ENCODE measurements around the gene LSR.

LSR gene

GRCh38 chr19:35248310-35249145, at the start of gene LSR:
Gene LSR, plus strand, starts transcription at chr19:35249002. Its CDS starts 21 bp downstream, at chr19:35249023.
- DNase-seq (ENCODE audit: low read depth in 2 of 2): peak; percentile 49 to 52

DNA sequence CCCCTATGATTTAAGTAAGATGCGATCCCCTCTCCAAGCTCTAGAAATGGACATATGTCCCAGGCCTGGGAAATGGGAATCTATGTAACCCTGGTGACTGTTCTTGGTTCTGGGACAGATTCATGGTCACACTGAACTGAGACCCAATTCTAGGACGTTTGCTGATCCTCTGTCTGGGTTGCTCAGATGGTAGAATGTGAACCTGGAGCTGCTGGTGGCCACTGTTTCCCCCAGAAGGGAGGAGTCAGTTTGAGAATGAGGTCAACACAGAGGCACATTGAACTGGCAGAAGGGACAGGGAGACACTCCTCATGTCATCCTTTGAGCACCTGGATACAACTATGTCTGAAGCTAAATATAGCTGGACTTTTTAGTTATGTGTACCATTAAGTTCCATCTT, 49.3 kb upstream of the LSR start:
- no peak for DNase-seq (ENCODE audit: low read depth in 2 of 2)

DNA sequence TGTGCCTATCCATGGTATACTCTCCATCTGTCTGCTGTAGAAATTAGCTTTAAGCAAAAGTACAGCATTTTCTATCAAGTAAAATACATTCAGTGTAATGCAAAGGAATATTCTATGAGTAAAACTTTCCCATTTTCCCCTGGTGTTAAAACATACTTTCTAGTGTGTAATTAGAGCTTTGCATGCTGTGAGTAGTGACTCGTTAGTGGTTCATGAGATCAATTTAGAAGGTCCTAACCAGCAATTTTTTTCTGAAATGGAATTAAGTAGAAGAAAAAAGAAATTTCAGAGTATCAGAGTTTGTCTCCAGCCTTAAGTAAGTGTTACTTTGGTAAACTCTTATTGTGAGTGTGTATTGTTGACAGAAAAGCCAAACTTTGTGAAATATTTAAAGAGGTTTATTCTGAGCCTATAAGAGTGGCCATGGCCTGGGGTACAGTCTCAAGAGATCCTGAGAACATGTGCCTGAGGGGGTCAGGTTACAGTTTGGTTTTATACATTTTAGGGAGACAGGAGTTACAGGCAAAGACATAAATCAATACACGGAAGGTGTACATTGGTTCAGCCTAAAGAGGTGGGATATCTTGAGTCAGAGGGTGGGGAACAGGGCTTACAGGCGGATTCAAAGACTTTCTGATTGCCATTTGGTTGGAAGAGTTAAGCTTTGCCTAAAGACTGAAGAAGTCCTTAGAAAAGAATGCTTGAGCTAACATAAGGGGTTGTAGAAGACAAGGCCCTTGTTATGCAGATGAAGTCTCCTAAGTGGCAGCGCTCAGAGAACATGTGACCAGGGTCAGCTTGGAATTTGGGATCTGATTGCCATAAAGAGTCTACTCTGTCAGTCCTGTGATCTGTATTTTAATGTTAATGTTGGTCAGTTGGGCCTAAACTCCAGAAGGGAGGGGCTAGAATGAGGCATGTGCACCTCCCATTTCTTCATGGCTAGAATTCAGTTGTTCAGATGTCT, 45.8 kb upstream of the LSR start:
- DNase-seq (ENCODE audit: low read depth in 2 of 2): no peak

DNA sequence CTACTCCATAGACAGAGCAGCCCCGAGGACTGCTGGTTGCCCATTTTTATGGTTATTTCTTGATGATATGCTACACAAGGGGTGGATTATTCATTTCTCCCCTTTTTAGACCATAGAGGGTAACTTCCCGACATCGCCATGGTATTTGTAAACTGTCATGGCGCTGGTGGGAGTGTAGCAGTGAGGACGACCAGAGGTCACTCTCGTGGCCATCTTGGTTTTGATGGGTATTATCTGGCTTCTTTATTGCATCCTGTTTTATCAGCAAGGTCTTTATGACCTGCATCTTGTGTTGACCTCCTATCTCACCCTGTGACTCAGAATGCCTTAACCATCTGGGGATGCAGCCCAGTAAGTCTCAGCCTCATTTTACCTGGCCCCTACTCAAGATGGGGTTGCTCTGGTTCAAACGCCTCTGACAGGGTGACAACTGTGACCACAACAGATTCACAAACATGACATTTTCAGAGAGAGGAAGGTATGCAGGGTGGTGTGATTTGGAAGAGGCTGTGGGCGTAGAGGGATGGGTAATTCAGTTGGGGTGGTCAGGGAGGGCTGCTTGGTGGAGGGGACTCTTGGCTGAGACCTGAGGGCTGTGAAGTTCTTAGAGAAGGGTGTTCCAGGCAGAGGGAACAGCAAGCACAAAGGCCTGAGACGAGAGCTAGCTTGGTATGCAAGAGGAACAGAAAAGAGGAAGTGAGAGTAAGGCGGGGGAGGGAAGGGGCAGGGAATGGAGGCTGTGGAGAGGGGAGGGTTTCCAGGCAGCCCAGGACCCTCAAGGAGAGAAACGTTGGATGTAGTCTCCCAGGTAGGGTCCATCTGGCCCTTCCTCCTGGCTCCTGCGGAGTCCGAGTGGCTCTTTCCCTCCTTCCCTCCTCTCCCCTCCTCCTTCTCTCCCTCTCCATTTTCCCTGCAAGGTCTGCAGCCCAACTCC, 43.7 kb upstream of the LSR start:
- no peak for DNase-seq (ENCODE audit: low read depth in 2 of 2)

GRCh38 chr19:35205733-35206323, 43.0 kb upstream of the LSR start:
- DNase-seq (ENCODE audit: low read depth in 2 of 2): no peak

GRCh38 chr19:35206379-35206778, 42.4 kb upstream of the LSR start:
- DNase-seq (ENCODE audit: low read depth in 2 of 2): no peak

DNA sequence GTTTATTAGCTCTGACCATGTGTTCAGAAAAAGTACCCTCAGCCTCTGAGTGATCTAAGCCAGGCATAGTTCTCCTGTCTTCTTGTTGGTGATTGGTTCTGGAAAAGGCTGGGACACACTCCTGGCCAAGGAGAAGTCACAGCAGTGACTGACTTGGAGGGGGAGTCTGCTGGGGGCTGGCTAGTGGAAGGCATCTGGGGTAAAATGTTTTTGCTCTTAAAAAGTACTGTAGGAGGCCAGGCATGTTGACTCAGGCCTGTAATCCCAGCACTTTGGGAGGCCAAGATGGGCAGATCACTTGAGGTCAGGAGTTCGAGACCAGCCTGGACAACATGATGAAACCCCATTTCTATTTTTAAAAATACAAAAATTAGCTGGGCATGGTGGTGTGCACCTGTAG, 41.9 kb upstream of the LSR start:
- no peak for DNase-seq (ENCODE audit: low read depth in 2 of 2)

- DNase-seq (ENCODE audit: low read depth in 2 of 2): no peak
Measured at GRCh38 chr19:35207391-35207871, 41.4 kb upstream of the LSR start.

- no peak for DNase-seq (ENCODE audit: low read depth in 2 of 2)
Measured at GRCh38 chr19:35208121-35208520, 40.7 kb upstream of the LSR start.

DNA sequence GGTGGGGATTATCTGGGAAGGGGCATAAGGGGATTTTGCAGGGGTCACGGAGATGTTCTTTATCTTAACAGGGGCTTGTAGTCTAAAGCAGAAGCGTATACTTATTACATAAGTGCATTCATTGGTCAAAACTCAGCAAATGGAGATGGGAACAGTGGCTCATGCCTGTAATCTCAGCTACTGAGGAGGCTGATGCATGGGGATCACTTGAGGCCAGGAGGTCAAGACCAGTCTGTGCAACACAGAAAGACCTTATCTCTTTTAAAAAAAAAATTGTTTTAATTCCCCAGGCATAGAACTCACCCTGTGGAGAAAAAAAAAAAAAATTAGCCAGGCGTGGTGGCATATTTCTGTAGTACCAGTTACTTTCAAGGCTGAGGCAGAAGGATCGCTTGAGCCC, 39.2 kb upstream of the LSR start:
- no peak for DNase-seq (ENCODE audit: low read depth in 2 of 2)

GRCh38 chr19:35211545-35212230, 37.1 kb upstream of the LSR start:
- DNase-seq (ENCODE audit: low read depth in 2 of 2): peak in 1 of 2 donors; percentile 55

- no peak for DNase-seq (ENCODE audit: low read depth in 2 of 2)
Measured at GRCh38 chr19:35212241-35212640, 36.6 kb upstream of the LSR start.

- peak in 1 of 2 donors; percentile 48 for DNase-seq (ENCODE audit: low read depth in 2 of 2)
Measured at GRCh38 chr19:35213663-35214632, 34.9 kb upstream of the LSR start.

- DNase-seq (ENCODE audit: low read depth in 2 of 2): no peak
Measured at GRCh38 chr19:35214766-35215422, 33.9 kb upstream of the LSR start.

DNA sequence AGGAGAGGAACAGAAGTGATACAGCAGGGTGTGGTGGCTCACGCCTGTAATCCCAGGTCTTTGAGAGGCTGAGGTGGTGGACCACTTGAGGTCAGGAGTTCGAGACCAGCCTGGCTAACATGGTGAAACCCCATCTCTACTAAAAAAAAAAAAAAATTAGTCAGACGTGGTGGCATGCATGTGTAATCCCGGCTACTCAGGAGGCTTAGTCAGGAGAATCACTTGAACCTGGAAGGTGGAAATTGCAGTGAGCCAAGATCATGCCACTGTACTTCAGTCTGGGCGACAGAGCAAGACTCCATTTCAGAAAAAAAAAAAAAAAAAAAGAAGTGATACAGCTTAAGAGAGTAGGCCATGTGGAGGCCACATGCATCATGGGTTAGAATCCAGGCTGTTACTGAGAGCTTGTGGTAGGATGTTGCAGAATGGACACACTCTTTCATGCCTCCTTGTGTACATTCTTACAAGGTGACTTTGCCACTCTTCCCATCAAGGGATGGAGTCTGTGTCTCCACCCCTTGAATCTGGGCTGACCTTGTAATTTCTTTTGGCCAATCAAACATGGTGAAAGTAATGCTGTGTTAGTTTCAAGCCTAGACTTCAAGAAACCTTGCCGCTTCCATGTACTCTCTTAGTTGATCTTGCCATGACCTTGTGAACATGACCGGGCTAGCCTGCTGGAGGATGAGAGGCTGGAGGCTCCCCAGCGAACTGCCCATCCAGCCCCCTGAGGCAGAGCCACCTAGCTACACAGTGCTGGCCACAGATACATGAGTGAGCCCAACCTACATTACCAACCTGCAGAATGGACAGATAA, 32.6 kb upstream of the LSR start:
- DNase-seq (ENCODE audit: low read depth in 2 of 2): no peak

- DNase-seq (ENCODE audit: low read depth in 2 of 2): no peak
Measured at GRCh38 chr19:35216833-35217648, 31.8 kb upstream of the LSR start.

GRCh38 chr19:35217649-35217990, 31.2 kb upstream of the LSR start:
- DNase-seq (ENCODE audit: low read depth in 2 of 2): no peak

Measured in stimulated activated CD8-positive, alpha-beta memory T cell treated with anti-CD3 and anti-CD28 coated beads, Interleukin-7, amount 100 ng/mL, for 1 hour (primary cell).